ENCODE measurements around the gene AK5. TPM values are rescaled to one million over a fixed set of nuclear protein-coding genes. Genes with fewer than 3 reads are reported as not detected.

Gene AK5
- total and polyA plus RNA-seq, 2 experiments from 2014 or later, result 8.8 to 12.2 TPM

DNA sequence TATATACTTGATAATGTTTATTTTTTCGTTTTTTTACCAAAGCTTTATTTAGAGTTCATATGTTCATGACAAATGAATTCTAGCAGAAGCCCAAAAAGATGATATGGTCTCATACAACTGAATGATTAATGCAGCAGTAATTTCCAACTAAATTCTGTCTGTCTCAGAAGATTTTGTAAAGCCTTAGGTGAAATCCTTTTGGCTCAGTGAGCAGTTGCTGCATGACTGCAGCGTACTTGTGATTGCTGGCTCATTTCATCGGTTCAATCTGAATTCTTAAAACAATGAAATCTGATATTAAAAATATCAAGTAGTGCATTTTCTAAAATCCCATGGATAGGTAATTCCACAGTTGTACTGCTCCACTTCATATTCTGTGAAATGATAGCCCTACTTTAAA is 73.2 kb downstream of the AK5 start (continued):
- TF ChIP-seq, protein P1, sequence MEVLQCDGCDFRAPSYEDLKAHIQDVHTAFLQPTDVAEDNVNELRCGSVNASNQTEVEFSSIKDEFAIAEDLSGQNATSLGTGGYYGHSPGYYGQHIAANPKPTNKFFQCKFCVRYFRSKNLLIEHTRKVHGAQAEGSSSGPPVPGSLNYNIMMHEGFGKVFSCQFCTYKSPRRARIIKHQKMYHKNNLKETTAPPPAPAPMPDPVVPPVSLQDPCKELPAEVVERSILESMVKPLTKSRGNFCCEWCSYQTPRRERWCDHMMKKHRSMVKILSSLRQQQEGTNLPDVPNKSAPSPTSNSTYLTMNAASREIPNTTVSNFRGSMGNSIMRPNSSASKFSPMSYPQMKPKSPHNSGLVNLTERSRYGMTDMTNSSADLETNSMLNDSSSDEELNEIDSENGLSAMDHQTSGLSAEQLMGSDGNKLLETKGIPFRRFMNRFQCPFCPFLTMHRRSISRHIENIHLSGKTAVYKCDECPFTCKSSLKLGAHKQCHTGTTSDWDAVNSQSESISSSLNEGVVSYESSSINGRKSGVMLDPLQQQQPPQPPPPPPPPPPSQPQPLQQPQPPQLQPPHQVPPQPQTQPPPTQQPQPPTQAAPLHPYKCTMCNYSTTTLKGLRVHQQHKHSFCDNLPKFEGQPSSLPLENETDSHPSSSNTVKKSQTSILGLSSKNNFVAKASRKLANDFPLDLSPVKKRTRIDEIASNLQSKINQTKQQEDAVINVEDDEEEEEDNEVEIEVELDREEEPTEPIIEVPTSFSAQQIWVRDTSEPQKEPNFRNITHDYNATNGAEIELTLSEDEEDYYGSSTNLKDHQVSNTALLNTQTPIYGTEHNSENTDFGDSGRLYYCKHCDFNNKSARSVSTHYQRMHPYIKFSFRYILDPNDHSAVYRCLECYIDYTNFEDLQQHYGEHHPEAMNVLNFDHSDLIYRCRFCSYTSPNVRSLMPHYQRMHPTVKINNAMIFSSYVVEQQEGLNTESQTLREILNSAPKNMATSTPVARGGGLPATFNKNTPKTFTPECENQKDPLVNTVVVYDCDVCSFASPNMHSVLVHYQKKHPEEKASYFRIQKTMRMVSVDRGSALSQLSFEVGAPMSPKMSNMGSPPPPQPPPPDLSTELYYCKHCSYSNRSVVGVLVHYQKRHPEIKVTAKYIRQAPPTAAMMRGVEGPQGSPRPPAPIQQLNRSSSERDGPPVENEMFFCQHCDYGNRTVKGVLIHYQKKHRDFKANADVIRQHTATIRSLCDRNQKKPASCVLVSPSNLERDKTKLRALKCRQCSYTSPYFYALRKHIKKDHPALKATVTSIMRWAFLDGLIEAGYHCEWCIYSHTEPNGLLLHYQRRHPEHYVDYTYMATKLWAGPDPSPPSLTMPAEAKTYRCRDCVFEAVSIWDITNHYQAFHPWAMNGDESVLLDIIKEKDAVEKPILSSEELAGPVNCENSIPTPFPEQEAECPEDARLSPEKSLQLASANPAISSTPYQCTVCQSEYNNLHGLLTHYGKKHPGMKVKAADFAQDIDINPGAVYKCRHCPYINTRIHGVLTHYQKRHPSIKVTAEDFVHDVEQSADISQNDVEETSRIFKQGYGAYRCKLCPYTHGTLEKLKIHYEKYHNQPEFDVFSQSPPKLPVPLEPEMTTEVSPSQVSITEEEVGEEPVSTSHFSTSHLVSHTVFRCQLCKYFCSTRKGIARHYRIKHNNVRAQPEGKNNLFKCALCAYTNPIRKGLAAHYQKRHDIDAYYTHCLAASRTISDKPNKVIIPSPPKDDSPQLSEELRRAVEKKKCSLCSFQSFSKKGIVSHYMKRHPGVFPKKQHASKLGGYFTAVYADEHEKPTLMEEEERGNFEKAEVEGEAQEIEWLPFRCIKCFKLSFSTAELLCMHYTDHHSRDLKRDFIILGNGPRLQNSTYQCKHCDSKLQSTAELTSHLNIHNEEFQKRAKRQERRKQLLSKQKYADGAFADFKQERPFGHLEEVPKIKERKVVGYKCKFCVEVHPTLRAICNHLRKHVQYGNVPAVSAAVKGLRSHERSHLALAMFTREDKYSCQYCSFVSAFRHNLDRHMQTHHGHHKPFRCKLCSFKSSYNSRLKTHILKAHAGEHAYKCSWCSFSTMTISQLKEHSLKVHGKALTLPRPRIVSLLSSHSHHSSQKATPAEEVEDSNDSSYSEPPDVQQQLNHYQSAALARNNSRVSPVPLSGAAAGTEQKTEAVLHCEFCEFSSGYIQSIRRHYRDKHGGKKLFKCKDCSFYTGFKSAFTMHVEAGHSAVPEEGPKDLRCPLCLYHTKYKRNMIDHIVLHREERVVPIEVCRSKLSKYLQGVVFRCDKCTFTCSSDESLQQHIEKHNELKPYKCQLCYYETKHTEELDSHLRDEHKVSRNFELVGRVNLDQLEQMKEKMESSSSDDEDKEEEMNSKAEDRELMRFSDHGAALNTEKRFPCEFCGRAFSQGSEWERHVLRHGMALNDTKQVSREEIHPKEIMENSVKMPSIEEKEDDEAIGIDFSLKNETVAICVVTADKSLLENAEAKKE (CRISPR knock-in tag; IDR thresholded peaks at IDR 0.05), result no peak
- no peak for TF ChIP-seq CREB1 (CRISPR knock-in tag; IDR thresholded peaks at IDR 0.05; ENCODE audit: low read depth)
- TF ChIP-seq POLR2AphosphoS5 (IDR thresholded peaks at IDR 0.05; ENCODE audit: low read depth), result no peak
- TF ChIP-seq EZH2phosphoT487 (IDR thresholded peaks at IDR 0.05; ENCODE audit: unreplicated experiment), result no peak
- no peak for TF ChIP-seq ZNF331 (CRISPR knock-in tag; IDR thresholded peaks at IDR 0.05; ENCODE audit: low read depth)
- no peak for TF ChIP-seq JUNB (IDR thresholded peaks at IDR 0.05; ENCODE audit: unreplicated experiment)
- TF ChIP-seq, protein P2, sequence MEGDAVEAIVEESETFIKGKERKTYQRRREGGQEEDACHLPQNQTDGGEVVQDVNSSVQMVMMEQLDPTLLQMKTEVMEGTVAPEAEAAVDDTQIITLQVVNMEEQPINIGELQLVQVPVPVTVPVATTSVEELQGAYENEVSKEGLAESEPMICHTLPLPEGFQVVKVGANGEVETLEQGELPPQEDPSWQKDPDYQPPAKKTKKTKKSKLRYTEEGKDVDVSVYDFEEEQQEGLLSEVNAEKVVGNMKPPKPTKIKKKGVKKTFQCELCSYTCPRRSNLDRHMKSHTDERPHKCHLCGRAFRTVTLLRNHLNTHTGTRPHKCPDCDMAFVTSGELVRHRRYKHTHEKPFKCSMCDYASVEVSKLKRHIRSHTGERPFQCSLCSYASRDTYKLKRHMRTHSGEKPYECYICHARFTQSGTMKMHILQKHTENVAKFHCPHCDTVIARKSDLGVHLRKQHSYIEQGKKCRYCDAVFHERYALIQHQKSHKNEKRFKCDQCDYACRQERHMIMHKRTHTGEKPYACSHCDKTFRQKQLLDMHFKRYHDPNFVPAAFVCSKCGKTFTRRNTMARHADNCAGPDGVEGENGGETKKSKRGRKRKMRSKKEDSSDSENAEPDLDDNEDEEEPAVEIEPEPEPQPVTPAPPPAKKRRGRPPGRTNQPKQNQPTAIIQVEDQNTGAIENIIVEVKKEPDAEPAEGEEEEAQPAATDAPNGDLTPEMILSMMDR (conservative IDR thresholded peaks at IDR 0.05; ENCODE audit: low read depth in 2 of 2), result no peak
- no peak for TF ChIP-seq ETS1 (IDR thresholded peaks at IDR 0.05)

Data from GM23338 (cell line).